Measurements from ENCODE around the gene ERV3-1. TPM values are rescaled to one million over a fixed set of nuclear protein-coding genes. Genes with fewer than 3 reads are reported as not detected.
A peak's percentile ranks its signal among the peaks of the same experiment; 100 is the strongest.
"Not testable (repeated sequence)": the region's sequence is repeated elsewhere in the genome, so short reads cannot be mapped to it uniquely, and the experiment has no call there.

ERV3-1 gene
- total RNA-seq, 1 donor from 2014 or later: 26.8 TPM

DNA sequence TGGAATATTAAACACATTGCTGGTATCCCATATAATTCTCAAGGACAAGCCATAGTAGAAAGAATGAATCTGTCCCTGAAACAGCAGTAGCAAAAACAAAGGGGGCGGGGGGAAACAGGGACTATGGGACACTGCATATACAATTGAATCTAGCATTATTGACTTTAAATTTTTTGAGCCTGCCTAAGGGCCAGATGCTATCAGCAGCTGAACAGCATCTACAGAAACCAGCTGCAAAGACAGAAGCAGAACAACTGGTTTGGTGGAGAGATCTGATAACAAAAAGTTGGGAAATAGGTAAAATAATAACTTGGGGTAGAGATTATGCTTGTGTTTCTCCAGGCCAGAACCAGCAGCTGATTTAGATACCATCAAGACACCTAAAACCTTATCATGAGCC, 57.7 kb downstream of the ERV3-1 start:
- ATAC-seq; intact Hi-C loops (cut with DNase I); DNase-seq (ENCODE audit: low spot score): not testable (repeated sequence)

DNA sequence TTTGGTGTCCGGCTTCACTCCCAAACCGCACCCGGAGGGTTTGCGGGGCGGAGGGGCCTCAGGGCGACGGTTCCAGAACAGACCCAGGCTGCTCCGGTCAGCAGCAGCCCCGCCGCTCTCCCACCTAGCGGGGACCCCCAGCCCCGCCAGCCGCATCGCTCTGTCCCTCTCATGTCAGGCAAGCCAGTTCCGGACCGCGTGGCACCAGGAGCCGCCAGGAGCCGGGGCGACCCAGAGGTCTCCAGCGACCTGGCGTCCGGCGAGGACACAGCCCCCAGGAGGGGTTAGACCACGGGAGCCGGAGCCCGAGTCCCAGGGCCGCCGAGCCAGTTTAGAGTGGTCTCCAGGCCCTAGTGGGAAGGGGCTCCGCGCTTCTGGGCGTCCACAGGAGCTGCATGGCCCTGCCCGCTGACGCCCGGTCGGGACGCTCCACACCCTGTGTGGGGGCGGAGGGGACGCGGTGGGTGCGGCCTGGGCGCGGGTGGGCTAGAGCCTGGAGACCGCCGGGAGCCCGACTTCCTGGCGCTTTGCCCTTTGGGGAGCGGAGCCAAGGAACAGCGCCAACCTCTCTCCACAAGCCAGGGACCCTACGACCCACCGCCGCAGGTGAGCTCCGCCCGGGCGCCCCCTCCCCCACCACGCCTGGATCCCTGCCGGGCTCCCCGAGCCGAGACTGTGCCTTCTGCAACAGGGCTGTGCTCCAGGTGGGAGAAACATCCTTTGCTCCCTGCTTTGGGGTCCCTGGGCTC, 59.1 kb downstream of the ERV3-1 start:
- intact Hi-C loops (cut with DNase I): no loop called here
- ATAC-seq: peak; percentile 46
- DNase-seq (ENCODE audit: low spot score): peak; percentile 58

DNA sequence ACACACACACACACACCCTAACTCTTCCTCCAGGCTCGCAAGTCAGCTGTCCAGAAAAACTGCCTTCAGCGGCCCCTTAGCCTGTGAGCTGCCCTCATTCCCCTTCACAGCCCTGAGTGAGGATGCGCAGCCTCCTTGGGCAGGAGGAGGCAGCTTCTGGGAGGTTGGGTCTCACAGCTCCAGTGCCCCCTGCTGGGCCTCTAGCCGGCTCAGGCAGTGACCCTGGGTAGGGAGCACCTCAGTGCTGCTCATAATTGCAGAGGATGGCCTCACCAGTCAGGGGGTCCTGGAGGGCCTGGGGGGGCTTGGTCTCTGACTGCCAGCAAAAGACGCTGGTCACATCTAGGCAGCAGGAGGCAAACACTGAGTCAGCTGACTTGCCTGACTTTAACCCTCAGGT, 59.7 kb downstream of the ERV3-1 start:
- intact Hi-C loops (cut with DNase I): no loop called here
- ATAC-seq (peak; percentile 59), DNase-seq (ENCODE audit: low spot score) (no peak)

DNA sequence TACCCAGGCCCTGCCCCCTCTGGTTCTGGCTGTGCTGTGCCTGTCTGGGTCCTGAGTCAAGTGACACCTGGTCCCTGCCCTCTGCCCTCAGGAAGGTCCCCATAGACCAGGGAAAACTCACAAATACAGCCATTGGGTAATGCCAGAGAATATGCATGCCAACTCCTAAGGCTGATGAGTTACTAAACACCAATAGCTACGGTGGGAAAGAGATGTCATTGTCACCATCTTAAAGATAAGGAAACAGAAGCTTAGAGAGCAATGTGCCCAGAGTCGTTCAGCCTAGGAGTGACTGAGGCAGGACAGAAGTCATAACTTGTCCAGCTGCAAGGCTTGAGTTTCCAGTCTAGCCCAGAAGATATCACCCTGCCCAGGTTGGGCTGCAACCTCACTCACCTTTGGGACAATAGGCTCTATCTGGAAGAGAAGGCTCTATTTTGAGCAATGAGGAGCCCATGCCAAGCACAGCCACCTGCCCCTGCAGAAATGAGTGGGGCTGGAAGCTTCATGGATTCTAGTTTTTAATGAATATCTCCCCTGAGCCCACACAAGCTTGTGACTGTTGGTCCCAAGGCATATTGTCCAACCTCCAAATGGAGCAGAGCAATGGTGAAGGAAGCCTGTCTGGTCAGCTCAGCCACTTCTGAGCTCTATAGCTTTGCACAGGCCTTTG, 60.8 kb downstream of the ERV3-1 start:
- intact Hi-C loops (cut with DNase I): no loop called here
- no peak for ATAC-seq
- DNase-seq (ENCODE audit: low spot score): no peak

DNA sequence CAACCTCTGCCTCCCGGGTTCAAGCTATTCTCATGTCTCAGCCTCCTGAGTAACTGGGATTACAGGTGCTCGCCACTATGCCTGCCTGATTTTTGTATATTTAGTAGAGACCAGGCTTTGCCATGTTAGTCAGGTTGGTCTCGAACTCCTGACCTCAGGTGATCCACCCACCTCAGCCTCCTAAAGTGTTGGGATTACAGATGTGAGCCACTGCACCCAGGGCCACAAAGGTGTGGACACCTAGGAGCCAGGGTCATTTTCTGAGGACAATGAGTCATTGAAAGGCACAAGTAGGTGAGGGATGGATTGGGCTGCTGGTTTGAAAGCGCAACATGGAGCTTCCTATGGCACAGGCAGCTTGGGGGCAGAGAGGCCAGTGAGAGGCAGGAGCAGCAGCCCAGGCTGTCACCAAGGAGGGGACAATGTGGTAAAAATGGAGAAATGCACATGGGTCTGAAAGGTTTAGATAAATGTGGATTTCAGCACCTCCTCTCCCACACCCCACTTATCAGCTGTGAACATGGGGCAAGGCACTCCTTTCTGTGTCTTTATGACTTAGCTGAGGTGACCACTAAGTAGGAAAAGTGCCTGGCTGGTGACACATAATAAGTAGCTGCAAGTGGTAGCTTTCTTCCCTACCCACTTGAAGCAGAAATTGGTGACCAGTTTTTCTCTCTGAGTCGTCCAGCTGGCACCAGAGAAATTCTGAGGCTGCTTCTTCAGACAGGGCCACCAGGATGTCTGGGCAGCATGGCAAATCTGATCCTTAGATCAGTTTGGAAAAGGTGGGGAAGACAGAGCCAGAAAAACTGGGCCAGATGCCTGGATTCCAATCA, 61.6 kb downstream of the ERV3-1 start:
- ATAC-seq; intact Hi-C loops (cut with DNase I); DNase-seq (ENCODE audit: low spot score): not testable (repeated sequence)

Other genes starting within 250 kb of the ERV3-1 start
- gene ZNF138, start 212.3 kb downstream of the ERV3-1 start, total RNA-seq: 14.7 TPM
- gene ZNF273, start 103.4 kb downstream of the ERV3-1 start, total RNA-seq: 11.2 TPM
- gene ZNF117, start 15.7 kb downstream of the ERV3-1 start, total RNA-seq: 24.4 TPM